Hematopoietic multipotent progenitor cell treated with erythropoietin and hydrocortisone succinate and interleukin-3 and kit ligand, for 4 days (in vitro differentiated cells): ENCODE data around the gene SLC9A2.

Experiments
- DNase-seq: peaks from one replicate; pipeline ENCODE4 v3.0.0-alpha.2; 2015

SLC9A2 gene

GRCh38 chr2:102619414-102620319 lies at the start of gene SLC9A2:
TSS of gene SLC9A2 (plus strand) at chr2:102619553. CDS start at chr2:102619849, 296 bp downstream.
- DNase-seq: peak; percentile 68

GRCh38 chr2:102575888-102576287 lies 43.5 kb upstream of the SLC9A2 start:
- DNase-seq: no peak

DNA sequence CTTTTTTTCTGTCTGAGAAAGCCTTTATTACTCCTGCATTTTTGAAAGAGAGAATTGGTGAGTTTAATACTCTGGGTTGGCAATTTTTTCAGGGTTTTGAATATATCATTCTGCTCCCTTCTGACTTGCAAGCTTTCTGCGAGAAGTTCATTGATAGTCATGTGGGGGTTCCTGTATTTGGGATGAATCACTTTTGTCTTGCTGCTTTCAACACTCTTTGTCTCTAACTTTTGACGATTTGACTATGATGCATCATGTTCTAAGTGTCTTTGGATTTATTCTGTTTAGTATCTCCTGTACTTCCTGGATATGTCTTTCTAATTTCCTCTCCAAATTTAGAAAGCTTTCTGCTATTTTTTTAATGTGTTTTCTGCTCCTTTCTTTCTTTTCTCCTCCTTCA lies 41.0 kb upstream of the SLC9A2 start:
- no peak for DNase-seq

DNA sequence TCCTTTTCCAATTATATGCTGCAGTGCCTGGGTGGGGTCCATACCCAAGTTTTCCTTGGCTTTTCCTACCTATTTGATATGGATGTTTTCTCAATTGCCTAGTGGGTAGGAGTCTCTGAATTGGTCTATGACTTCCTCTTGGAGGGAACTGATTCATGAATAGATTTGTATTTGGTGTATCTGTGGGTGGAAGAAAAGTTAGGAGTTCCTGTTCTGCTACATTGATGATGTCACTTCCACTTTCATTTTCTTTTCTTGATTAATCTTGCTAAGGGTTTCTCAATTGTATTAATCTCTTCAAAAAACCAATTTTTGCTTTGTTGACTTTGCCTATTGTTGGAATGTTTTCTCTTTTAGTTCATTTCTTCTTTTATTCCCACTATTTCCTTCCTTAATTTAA lies 37.4 kb upstream of the SLC9A2 start:
- peak; percentile 34 for DNase-seq

DNA sequence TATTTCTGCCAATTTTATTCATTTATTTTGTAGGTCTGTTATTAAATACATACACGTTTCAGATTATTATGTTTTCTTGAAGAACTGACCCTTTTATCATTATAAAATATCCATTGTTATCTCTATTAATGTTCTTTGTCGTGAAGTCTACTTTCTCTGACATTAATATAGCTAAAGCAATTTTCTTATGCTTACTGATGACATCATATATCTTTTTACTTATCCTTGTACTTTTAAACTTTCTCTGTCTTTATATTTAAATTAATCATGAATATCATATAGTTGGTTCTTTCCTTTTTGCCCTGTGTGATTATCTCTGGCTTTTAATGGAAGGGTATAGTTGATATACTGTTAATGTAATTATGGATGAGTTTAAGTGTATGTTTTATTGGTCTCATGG lies 36.5 kb upstream of the SLC9A2 start:
- no peak for DNase-seq

DNA sequence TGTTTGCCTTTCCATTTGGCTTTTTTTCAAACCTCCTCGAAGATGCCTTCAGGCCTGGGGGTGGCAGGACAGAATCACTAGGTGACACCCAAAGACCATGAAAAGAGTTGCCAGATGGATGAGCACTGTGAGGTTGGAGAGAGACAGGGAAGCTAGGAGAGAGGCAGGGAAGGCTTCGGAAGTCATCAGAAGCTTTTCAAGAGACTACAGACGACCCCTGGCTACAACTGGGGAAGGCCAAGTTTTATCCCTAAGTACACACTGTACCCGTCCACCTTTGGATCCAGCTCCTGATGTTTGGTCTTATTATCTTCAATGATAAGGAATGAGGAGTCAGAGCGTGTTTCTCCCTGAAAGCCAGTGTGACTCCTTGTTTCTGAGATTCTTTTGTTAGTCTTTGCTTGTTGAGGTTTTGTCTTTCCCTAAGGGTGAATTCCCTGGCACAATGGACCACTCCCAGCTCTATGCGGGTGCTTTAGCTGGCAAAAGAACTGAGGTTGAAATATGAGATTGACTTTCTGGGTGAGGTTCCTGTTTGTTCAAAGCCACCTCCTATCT lies 33.4 kb upstream of the SLC9A2 start:
- DNase-seq: no peak

DNA sequence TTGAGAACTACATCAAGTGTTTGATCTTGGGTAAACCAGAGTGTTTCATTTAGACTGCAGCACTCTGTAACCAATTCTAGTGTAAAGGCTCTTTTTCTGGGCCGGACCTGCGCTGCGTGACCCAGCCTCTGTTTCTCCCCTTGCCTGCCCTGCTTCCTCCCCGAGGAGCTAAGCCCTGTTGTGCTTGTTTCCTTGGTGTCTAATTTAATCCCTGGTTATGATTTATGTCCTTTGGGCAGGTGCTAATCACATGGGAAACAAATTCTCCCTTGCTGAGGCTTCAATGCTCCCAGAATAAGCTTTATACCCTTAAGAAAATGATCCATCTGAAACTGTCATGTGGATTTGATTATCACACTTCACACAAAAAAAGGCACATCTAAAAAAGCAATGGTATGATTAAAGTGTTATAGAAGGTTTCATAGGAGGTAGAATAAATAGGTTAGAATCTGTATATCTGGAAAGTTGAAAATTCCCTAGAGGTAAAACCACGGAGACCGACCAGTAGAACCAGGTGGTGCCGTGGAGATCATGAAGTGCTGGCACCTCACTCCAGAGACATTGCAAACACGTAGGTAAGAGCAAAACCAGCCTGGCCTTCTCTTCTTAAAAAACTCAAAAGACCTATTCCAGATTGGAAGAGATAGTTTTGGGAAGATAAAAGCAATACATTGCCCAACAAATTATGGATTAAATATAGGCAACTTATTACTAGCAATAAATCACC lies 31.0 kb upstream of the SLC9A2 start:
- no peak for DNase-seq

- no peak for DNase-seq
Measured at GRCh38 chr2:102589444-102589843, 29.9 kb upstream of the SLC9A2 start.

- no peak for DNase-seq
Measured at GRCh38 chr2:102591491-102592045, 27.8 kb upstream of the SLC9A2 start.

DNA sequence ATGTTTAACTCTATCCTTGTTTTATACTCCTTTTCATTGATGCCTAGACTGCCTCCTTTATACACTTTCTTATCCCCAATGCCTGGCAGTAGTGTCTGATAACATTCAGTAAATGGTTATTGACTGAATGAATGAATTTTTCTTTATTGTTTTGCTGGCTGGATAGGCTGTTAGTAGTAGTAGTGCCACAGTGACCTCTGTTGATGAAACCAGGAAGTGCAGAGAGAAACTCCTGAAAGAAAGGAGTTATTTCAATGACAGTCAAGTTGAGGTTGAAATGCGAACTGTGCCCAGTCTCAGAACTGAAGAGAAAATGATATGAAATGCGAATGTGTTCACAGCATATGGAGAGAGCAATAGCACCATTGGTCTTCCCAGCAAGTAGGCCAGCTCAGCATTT lies 26.8 kb upstream of the SLC9A2 start:
- peak; percentile 44 for DNase-seq

DNA sequence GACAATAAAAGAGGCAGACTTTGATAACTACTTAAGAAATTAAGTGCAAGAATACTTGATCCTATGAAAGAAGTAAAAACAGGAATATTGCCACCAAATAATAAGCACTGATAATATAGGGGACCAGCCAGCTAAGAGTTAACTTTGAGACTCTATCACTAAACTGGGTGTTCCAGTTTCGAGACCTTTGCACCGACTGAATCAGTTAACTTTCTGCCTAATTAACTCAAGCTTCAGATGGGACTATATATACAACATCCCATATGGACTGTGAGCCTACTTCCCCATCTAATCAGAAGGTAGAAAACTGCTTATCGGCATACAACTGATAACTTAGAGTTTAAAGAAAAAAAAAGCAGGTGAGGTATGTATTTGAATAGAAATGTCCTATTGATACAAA lies 25.8 kb upstream of the SLC9A2 start:
- DNase-seq: no peak

DNA sequence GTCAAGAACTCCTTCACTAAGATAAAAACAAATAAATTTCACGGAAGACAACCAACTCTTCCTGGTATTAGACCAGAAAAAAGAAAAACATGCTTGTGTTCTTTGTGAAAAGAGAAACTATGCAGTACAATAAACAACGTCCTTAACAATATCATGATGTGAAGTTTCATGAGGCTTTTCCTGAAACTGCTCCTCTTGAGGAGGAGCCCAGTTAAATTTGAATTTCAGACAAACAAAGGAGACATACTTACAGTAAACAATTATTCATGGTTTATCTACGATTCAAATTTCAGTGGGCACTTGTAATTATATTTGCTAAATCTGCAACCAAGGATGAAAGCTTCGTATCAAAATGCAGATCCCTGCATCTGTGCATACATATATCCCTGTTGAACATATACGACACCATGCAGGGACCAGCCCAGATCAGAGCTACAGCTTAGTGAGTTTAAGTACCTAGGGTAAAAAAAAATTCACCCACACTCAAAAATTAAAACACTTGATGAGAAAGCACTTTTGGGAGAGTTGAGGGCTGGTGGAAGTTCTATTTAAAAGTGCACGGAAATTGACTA lies 24.8 kb upstream of the SLC9A2 start:
- no peak for DNase-seq

GRCh38 chr2:102597788-102598187 lies 21.6 kb upstream of the SLC9A2 start:
- no peak for DNase-seq

DNA sequence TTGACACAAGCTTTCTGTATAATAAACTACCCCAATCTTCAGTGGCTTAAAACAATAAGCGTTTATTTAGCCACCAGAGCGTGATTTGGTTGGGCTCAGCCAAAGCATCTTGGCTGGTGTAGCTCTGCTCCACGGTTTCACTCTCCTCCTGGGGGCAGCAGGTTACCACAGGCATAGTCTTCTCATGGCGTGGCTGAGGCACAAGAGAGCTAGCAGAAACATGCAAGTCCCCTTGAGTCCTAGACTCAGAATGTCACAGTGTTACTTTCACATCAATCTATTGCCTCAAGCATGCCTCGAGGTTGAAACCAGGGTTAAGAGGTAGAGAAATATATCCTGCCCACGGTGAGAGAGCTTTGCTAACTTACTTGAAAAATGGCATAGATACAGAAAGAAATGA lies 19.9 kb upstream of the SLC9A2 start:
- DNase-seq: no peak

GRCh38 chr2:102601730-102602129 lies 17.6 kb upstream of the SLC9A2 start:
- DNase-seq: no peak

DNA sequence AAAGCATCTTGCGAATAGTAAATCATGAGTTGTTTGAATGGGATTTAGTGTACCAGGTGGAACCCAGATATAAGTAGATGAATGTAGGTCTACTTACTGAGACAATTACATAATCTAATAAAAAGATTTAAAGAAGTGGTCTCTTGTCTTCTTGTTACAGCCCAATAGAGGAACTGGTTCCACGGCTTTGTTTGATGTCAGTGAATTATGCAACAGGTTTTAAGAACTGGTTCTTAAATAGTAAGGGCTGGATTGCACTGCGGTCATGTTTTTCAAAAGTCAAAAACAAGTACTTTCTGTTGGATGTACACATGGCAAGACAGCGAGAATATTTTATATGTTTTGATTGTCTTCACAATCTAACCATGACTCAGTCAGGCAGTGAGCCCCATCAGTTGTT lies 15.4 kb upstream of the SLC9A2 start:
- peak; percentile 76 for DNase-seq

DNA sequence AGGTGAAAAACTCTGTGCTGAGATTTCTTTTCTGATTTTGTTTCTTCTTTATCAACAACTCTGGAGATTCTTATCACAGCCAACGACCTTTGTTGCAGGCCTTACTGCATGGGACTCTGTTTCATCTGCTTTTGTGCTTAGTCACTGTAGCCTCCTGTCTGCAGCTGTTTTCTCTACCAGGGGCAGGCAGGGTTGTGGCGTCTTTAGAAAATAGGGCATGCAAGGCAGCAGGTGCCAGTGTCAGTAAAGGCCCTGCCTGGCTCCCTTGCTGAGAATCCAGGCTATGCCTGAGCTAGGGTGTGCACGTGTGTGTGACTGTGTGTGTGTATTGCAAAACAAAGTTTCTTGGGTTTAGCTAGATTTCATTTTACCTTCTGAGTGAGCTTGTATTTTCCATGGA lies 14.6 kb upstream of the SLC9A2 start:
- peak; percentile 57 for DNase-seq

- no peak for DNase-seq
Measured at GRCh38 chr2:102606353-102606752, 13.0 kb upstream of the SLC9A2 start.

DNA sequence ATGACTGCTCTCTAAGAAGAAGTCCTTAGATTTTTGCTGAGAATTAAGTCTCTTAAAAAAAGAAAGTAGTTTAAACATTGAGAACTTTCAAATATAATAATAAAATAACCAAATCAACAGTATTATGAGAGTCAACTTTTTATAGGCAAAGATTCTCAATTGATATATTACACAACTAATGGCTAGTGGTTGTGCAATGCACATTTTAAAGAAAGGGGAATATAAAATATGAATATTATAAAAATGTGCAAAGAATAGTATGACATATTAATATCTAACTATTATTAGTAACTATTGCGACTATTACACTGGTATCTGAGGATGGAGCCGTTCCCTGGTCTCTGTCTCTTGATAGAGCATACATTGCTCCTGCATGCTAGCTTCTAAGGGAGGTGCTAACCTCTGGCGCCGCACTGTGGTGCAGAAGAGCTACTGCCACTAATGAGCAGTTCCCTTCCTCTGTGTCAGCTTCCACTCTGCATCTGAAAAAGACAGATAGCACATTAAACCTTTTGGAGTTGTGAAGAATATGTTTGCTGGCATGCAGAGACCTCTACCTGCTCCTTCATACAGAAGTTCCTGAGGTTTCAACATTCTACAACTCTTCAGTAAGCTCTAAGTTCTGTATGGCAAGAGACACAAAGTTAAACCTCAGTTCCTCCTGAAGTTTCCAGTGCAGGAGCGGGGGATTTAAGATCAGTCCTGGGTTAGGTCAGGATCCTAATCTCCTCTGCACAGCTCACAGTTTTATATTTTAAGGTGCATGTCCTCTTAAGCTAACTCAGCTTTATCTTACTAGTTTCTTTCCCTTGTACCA lies 3.5 kb upstream of the SLC9A2 start:
- peak; percentile 90 for DNase-seq

DNA sequence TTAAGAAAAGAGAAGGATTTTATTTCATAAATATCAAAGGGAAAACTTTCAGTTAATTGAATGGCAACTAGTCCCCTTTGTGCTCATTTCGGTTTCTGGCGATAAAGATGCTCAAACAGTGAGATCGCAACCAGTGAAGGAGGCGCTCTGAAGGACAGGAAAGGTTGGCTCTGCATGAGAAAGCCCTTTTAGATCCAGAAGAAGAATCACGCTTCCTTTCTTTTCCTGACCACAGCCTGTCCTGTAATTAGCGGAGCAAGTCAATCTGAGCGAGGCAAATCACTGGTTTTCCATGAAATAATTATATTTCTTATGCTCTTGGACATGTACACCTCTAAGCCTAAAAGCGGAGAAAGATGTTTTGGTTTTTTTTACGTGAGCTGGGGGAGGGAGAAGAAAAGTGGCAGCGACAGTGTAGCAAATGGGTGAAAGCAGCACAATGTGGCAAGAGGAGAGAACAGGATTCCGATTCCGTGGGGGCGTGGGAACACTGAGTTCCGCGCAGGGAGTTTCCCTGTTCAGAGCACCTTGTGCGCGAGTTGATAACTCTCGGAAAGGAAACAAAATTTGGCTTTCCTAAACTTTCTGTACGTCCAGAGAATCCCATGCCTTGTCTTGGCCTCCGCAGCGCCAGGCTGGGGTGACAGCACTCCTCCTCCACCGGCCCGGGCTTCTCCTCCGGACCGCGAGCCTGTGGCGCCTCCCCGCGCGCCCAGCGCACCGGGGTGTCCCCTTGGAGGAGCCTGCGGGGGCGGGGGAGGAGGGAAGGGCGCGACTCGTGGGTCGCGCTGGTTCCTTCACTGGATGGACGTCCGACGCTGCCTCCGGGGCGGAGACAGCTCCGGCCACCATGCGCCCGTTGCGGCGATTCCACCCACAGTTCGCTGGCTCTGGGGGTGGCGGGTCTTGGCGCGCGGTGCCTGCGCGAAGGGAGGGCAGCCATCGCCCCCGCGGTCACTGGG lies 620 bp upstream of the SLC9A2 start:
- DNase-seq: peak; percentile 46

DNA sequence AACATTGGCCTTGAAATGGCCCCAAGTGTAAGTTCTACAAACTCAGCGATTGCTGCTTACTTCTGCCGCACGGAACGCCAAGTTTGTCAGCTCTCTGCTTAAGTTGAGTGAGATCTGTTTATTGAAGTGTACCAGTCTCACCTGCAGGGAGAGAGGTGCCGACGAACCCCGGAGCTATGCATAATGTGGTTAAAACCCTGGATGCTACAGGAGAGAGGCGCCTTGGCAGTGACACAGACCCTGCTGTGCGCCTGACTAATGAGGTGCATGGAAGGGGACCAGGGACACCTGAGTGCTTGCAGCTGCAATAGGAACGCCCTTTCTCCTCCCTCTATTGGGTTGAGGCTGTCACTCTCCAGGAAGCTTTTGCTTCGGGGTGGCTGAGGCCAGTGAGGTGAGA lies 979 bp downstream of the SLC9A2 start:
- peak; percentile 8 for DNase-seq
